Renal cortical epithelial cell (primary cell): ENCODE data around the gene ARSK. TPM values are rescaled to one million over a fixed set of nuclear protein-coding genes. Genes with fewer than 3 reads are reported as not detected.

Experiments used
- DNase-seq: peaks from one replicate; pipeline ENCODE4 v3.0.0-alpha.2; 2011; ENCODE audit warnings: low read depth
- total RNA-seq: library from RNA; depleted of rRNA; stranded (reverse); fragments of >200 nt; gene quantifications from 2 replicates; pipeline ENCODE4 v1.2.3, GENCODE V29; 2014

The ARSK gene
- total RNA-seq, 1 donor from 2014 or later = 11.7 TPM

GRCh38 chr5:95564450-95564849 is 9.5 kb downstream of the ARSK start:
- no peak for DNase-seq

GRCh38 chr5:95565280-95565920 is 10.5 kb downstream of the ARSK start:
- peak; percentile 71 for DNase-seq

GRCh38 chr5:95572016-95572415 is 17.1 kb downstream of the ARSK start:
- DNase-seq = no peak

- no peak for DNase-seq
These were observed 26.7 kb downstream of the ARSK start for GRCh38 chr5:95581576-95581975.

GRCh38 chr5:95583992-95584391 is 29.1 kb downstream of the ARSK start:
- no peak for DNase-seq

- DNase-seq = no peak
These were observed 36.0 kb downstream of the ARSK start for GRCh38 chr5:95590880-95591279.

- peak; percentile 91 for DNase-seq
These were observed 36.6 kb downstream of the ARSK start for GRCh38 chr5:95591490-95591901.

GRCh38 chr5:95595289-95595931 is 40.5 kb downstream of the ARSK start:
- peak; percentile 61 for DNase-seq

GRCh38 chr5:95599252-95599651 is 44.4 kb downstream of the ARSK start:
- DNase-seq = no peak

- DNase-seq = no peak
These were observed 45.7 kb downstream of the ARSK start for GRCh38 chr5:95600557-95600956.

GRCh38 chr5:95605786-95606185 is 50.9 kb downstream of the ARSK start:
- no peak for DNase-seq

- DNase-seq = no peak
These were observed 51.5 kb downstream of the ARSK start for GRCh38 chr5:95606419-95606818.

- DNase-seq = no peak
These were observed 54.8 kb downstream of the ARSK start for GRCh38 chr5:95609711-95610110.

GRCh38 chr5:95610546-95610945 is 55.6 kb downstream of the ARSK start:
- DNase-seq = no peak

GRCh38 chr5:95611396-95611795 is 56.5 kb downstream of the ARSK start:
- DNase-seq = no peak

- DNase-seq = no peak
These were observed 58.6 kb downstream of the ARSK start for GRCh38 chr5:95613514-95613913.

GRCh38 chr5:95615164-95615467 is 60.2 kb downstream of the ARSK start:
- no peak for DNase-seq

- no peak for DNase-seq
These were observed 62.2 kb downstream of the ARSK start for GRCh38 chr5:95617057-95617456.

GRCh38 chr5:95619096-95619495 is 64.2 kb downstream of the ARSK start:
- no peak for DNase-seq

GRCh38 chr5:95619514-95620029 is 64.7 kb downstream of the ARSK start:
- no peak for DNase-seq

GRCh38 chr5:95620030-95620869 is 65.3 kb downstream of the ARSK start, which contains the start of gene GPR150:
TSS of gene GPR150 (plus strand) at chr5:95620087. CDS start at chr5:95620276, 189 bp downstream.
- no peak for DNase-seq
